Left ventricle myocardium inferior (tissue), 1 donor: ENCODE measurements around the gene FBXO34. TPM values are rescaled to one million over a fixed set of nuclear protein-coding genes. Genes with fewer than 3 reads are reported as not detected.

Experiments used
- DNase-seq: peaks from one replicate; pipeline ENCODE4 v3.0.0-alpha.2; 2020
- H3K27ac ChIP-seq: fragments of 200-600 bp; replicated peaks from 2 replicates; pipeline ENCODE4 v1.8.0; 2021
- H3K27me3 ChIP-seq: fragments of 200-600 bp; 2 replicates; pipeline ENCODE4 v1.8.0; 2021; ENCODE audit warnings: low read depth
- H3K36me3 ChIP-seq: fragments of 200-600 bp; 2 replicates; pipeline ENCODE4 v1.8.0; 2021
- H3K4me1 ChIP-seq: fragments of 200-600 bp; 2 replicates; pipeline ENCODE4 v1.8.0; 2021
- H3K4me3 ChIP-seq: fragments of 200-600 bp; 2 replicates; pipeline ENCODE4 v1.8.0; 2021; ENCODE audit warnings: mild to moderate bottlenecking, moderate library complexity
- H3K9me3 ChIP-seq: fragments of 200-600 bp; replicated peaks from 2 replicates; pipeline ENCODE4 v1.8.0; 2021
- CTCF ChIP-seq: fragments of 200-600 bp; IDR thresholded peaks from 2 replicates; pipeline ENCODE4 v1.8.0; 2021; ENCODE audit warnings: antibody characterized with exemption, mild to moderate bottlenecking, borderline replicate concordance
- intact Hi-C: fragments of 100-400 bp; cut with micrococcal nuclease; formaldehyde crosslinking; loops from one replicate; pipeline ENCODE4 v1.11.0; 2022
- total RNA-seq: library from RNA; stranded (reverse); fragmentation: NEBNext Ultra II Directional; extraction: Animal tissue kit (Norgen Biotek cat#: 25700); gene quantifications from one replicate; pipeline ENCODE4 v1.2.1, GENCODE V29; 2021
- donor health status: DM: no; HTN: yes; CAD: no; lungs with severe emphysema.

FBXO34 gene
- total RNA-seq, 1 donor from 2014 or later = 22.4 TPM

GRCh38 chr14:55317542-55318306 is 46.5 kb downstream of the FBXO34 start:
- peaks cover 6% of the 10 kb centered on the region for H3K9me3 ChIP-seq
- no peak overlapping the region for H3K27ac ChIP-seq
- intact Hi-C loops = no loop called here
- no peak for DNase-seq
- peaks cover 19% of the 10 kb centered on the region for H3K4me1 ChIP-seq
- TF ChIP-seq CTCF = no peak
- H3K36me3 ChIP-seq = peaks cover 20% of the 10 kb centered on the region
- H3K27me3 ChIP-seq = no peaks in the 10 kb centered on the region
- no peak overlapping the region for H3K4me3 ChIP-seq

- H3K9me3 ChIP-seq = no peaks in the 10 kb centered on the region
- peaks cover 21% of the 10 kb centered on the region for H3K4me1 ChIP-seq
- DNase-seq = no peak
- no peak overlapping the region for H3K4me3 ChIP-seq
- no peak overlapping the region for H3K27ac ChIP-seq
- no peak for TF ChIP-seq CTCF
- intact Hi-C loops = no loop called here
- no peaks in the 10 kb centered on the region for H3K27me3 ChIP-seq
- H3K36me3 ChIP-seq = peaks cover 16% of the 10 kb centered on the region
Observed at GRCh38 chr14:55318694-55319093, 47.5 kb downstream of the FBXO34 start.

GRCh38 chr14:55323910-55324309 is 52.7 kb downstream of the FBXO34 start:
- no peak for DNase-seq
- Histone ChIP-seq H3K27me3 (no peaks in the 10 kb centered on the region), H3K9me3 (no peaks in the 10 kb centered on the region), H3K4me3 (no peak overlapping the region), H3K36me3 (no peaks in the 10 kb centered on the region), H3K4me1 (peaks cover 36% of the 10 kb centered on the region), H3K27ac (no peak overlapping the region)
- TF ChIP-seq CTCF = no peak
- intact Hi-C loops = no loop called here

- no peak overlapping the region for H3K27ac ChIP-seq
- TF ChIP-seq CTCF = no peak
Observed at GRCh38 chr14:55324812-55325211, 53.6 kb downstream of the FBXO34 start.

GRCh38 chr14:55327179-55327578 is 56.0 kb downstream of the FBXO34 start:
- Histone ChIP-seq H3K27ac (no peak overlapping the region), H3K27me3 (no peaks in the 10 kb centered on the region), H3K4me3 (no peak overlapping the region), H3K36me3 (no peaks in the 10 kb centered on the region), H3K4me1 (peaks cover 58% of the 10 kb centered on the region), H3K9me3 (no peaks in the 10 kb centered on the region)
- no peak for TF ChIP-seq CTCF
- no peak for DNase-seq
- intact Hi-C loops = no loop called here

More at GRCh38 chr14:55324812-55325211, 53.6 kb downstream of the FBXO34 start:
- H3K9me3 ChIP-seq = no peaks in the 10 kb centered on the region
- no peak for DNase-seq
- no peaks in the 10 kb centered on the region for H3K36me3 ChIP-seq
- intact Hi-C loops = no loop called here
- peaks cover 45% of the 10 kb centered on the region for H3K4me1 ChIP-seq
- no peak overlapping the region for H3K4me3 ChIP-seq
- no peaks in the 10 kb centered on the region for H3K27me3 ChIP-seq
